Activated T-helper 2 cell treated with anti-CD3 and anti-CD28 coated beads, Interferon-gamma antibody, Interleukin-2, Interleukin-4, amounts not matched to agents 10 μg/mL and 5 μg/mL and 100 μg/mL, durations not matched to agents 14 hours and 24 hours and 36 hours (primary cell): Measurements from ENCODE around the gene AUTS2. TPM values are rescaled to one million over a fixed set of nuclear protein-coding genes. Genes with fewer than 3 reads are reported as not detected.

Source experiments
- DNase-seq: peaks from one replicate; pipeline ENCODE4 v3.0.0; 2021; ENCODE audit warnings: low spot score
- H3K27ac Mint-ChIP-seq: one replicate; pipeline ENCODE4 v1.8.0; 2021; ENCODE audit warnings: mixed read lengths
- H3K27me3 Mint-ChIP-seq: one replicate; pipeline ENCODE4 v1.8.0; 2021; ENCODE audit warnings: low read depth, mixed read lengths
- H3K36me3 Mint-ChIP-seq: one replicate; pipeline ENCODE4 v1.8.0; 2021; ENCODE audit warnings: low read depth, mixed read lengths
- H3K4me1 Mint-ChIP-seq: one replicate; pipeline ENCODE4 v1.8.0; 2021; ENCODE audit warnings: low read depth, mixed read lengths
- H3K4me3 Mint-ChIP-seq: one replicate; pipeline ENCODE4 v1.8.0; 2021; ENCODE audit warnings: low read depth, mild to moderate bottlenecking, moderate library complexity, mixed read lengths
- H3K9me3 Mint-ChIP-seq: one replicate; pipeline ENCODE4 v1.8.0; 2021; ENCODE audit warnings: mixed read lengths
- intact Hi-C: fragments of 100-400 bp; cut with micrococcal nuclease; formaldehyde crosslinking; loops from one replicate; pipeline ENCODE4 v1.15.1; 2023
- total RNA-seq: library from RNA; stranded (reverse); gene quantifications from 2 replicates; pipeline ENCODE4 v1.2.3, GENCODE V29; 2022

AUTS2 gene
- total RNA-seq, 1 donor from 2014 or later, result 1.1 TPM

- H3K4me1 Mint-ChIP-seq, result no peaks in the 10 kb centered on the region
- H3K4me3 Mint-ChIP-seq, result no peak overlapping the region
- H3K27ac Mint-ChIP-seq, result no peak overlapping the region
- DNase-seq, result no peak
- intact Hi-C loops, result no loop called here
- no peaks in the 10 kb centered on the region for H3K9me3 Mint-ChIP-seq
- peaks cover 2% of the 10 kb centered on the region for H3K27me3 Mint-ChIP-seq
- no peaks in the 10 kb centered on the region for H3K36me3 Mint-ChIP-seq
These were observed 458.1 kb downstream of the AUTS2 start for GRCh38 chr7:70056363-70056762.

DNA sequence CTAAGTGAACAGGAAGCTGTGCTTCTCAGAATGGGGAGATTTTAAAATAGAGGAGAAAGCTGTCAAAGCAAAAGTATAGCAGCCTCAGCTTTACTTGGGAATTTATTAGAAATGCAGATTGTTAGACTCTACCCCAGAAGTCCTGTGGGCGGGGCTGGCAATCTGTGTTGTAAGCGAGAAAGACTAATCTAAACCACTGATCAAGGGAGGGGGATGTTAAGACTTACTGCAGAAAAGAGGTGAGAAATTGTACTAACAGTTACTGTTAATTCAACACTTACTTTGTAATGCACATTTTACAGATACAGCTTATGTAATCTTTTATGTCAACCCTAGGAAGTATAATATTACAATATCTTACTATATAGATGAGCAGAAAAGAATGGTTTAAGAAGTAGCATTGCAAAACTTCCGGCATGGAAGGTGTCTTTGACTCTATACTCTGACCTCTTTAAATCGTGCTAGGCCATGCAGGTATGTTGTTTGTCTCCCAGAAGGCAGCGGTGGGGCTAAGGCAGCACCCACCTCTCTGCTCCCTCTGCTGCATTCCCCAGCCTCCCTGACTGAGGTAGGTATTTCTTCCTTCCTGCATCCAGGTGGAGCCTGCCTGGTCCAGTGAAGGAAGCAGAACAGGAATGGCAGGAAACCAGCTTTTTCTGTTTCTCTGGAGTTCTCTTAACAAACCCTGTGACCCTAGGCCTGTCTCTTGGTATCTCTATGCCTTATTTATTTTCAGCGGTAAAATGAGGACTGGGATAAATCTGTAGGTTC is 462.2 kb downstream of the AUTS2 start:
- Mint-ChIP-seq H3K4me1 (no peaks in the 10 kb centered on the region), H3K36me3 (no peaks in the 10 kb centered on the region), H3K9me3 (no peaks in the 10 kb centered on the region), H3K27me3 (no peaks in the 10 kb centered on the region), H3K4me3 (no peak overlapping the region), H3K27ac (no peak overlapping the region)
- intact Hi-C loops, result no loop called here
- no peak for DNase-seq

- no peak overlapping the region for H3K27ac Mint-ChIP-seq
- no peak overlapping the region for H3K4me3 Mint-ChIP-seq
- no peaks in the 10 kb centered on the region for H3K4me1 Mint-ChIP-seq
- H3K27me3 Mint-ChIP-seq, result no peaks in the 10 kb centered on the region
- no peaks in the 10 kb centered on the region for H3K9me3 Mint-ChIP-seq
- no peak for DNase-seq
- H3K36me3 Mint-ChIP-seq, result no peaks in the 10 kb centered on the region
- intact Hi-C loops, result no loop called here
These were observed 465.1 kb downstream of the AUTS2 start for GRCh38 chr7:70063371-70063770.

- intact Hi-C loops, result no loop called here
- Mint-ChIP-seq H3K36me3 (no peaks in the 10 kb centered on the region), H3K4me1 (no peaks in the 10 kb centered on the region), H3K9me3 (no peaks in the 10 kb centered on the region), H3K4me3 (no peak overlapping the region), H3K27me3 (no peaks in the 10 kb centered on the region), H3K27ac (no peak overlapping the region)
- DNase-seq, result no peak
These were observed 465.7 kb downstream of the AUTS2 start for GRCh38 chr7:70063927-70064326.

DNA sequence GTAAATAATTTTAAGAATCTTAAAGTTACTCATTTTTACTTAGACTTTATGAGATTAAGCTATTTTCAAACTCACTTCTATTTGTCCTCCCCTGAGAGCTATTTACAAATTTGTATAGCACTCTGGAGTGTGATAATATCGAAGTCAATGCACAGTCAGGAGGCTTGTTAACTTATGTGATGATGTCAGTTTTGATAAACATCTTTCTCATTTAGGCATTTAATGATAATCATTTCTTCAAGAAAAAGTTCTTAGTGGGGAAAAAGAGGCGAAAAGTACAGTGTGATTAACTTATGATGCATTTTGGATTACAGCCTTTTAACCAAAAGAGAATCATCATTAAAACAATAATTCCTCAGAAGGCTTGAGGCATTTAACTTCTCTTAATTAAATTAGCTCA is 468.6 kb downstream of the AUTS2 start:
- H3K27me3 Mint-ChIP-seq, result no peaks in the 10 kb centered on the region
- H3K4me1 Mint-ChIP-seq, result no peaks in the 10 kb centered on the region
- no peaks in the 10 kb centered on the region for H3K36me3 Mint-ChIP-seq
- H3K4me3 Mint-ChIP-seq, result no peak overlapping the region
- no peak for DNase-seq
- intact Hi-C loops, result no loop called here
- H3K9me3 Mint-ChIP-seq, result no peaks in the 10 kb centered on the region
- no peak overlapping the region for H3K27ac Mint-ChIP-seq

GRCh38 chr7:70068531-70068930 is 470.3 kb downstream of the AUTS2 start:
- no peak for DNase-seq
- Mint-ChIP-seq H3K9me3 (no peaks in the 10 kb centered on the region), H3K36me3 (no peaks in the 10 kb centered on the region), H3K27ac (no peak overlapping the region), H3K4me1 (no peaks in the 10 kb centered on the region), H3K27me3 (no peaks in the 10 kb centered on the region), H3K4me3 (no peak overlapping the region)
- intact Hi-C loops, result no loop called here

GRCh38 chr7:70069977-70070376 is 471.7 kb downstream of the AUTS2 start:
- H3K4me1 Mint-ChIP-seq, result no peaks in the 10 kb centered on the region
- intact Hi-C loops, result no loop called here
- H3K36me3 Mint-ChIP-seq, result no peaks in the 10 kb centered on the region
- no peak overlapping the region for H3K4me3 Mint-ChIP-seq
- no peaks in the 10 kb centered on the region for H3K9me3 Mint-ChIP-seq
- H3K27me3 Mint-ChIP-seq, result no peaks in the 10 kb centered on the region
- no peak overlapping the region for H3K27ac Mint-ChIP-seq
- no peak for DNase-seq

DNA sequence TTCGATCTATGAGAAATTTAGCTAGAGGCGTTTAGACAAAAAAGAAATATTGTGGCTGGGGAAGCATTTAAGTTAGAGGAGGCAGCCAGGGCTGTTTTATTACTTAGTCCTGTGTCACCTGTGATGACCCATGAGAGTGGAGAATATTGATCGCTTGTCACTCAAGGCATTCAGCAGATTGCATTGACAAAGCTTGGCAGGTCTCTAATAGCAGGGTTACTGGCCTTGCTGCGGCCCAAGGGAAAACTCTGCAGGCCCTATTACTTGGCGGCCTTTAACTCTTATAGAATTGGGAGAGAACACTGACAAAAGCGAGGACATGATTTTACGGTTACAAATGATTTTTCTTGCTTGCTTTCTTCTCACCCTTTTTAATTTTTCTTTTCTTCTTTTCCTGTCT is 473.5 kb downstream of the AUTS2 start:
- Mint-ChIP-seq H3K9me3 (no peaks in the 10 kb centered on the region), H3K36me3 (no peaks in the 10 kb centered on the region), H3K27me3 (no peaks in the 10 kb centered on the region), H3K4me1 (no peaks in the 10 kb centered on the region), H3K4me3 (no peak overlapping the region), H3K27ac (no peak overlapping the region)
- DNase-seq, result no peak
- intact Hi-C loops, result no loop called here

DNA sequence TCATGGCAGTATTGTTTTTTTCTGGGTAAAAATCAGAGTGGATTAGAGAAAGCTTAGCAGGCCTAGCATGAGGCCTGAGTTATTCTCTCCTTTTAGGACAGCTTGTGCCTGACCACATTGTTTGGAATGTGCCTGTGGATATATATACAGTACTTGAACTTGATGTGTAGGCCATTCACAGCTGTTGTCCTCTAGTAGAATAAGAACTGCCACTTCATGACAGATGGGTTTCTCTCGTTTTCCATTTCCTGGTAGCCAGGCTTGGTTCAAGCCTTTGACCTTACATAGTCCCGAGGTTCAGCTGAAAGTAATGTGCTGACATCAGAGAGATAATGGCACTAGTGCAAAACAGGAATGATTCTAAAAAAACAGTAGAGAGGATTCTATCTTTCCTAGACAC is 473.9 kb downstream of the AUTS2 start:
- intact Hi-C loops, result no loop called here
- H3K9me3 Mint-ChIP-seq, result no peaks in the 10 kb centered on the region
- H3K27ac Mint-ChIP-seq, result no peak overlapping the region
- no peaks in the 10 kb centered on the region for H3K36me3 Mint-ChIP-seq
- H3K27me3 Mint-ChIP-seq, result no peaks in the 10 kb centered on the region
- H3K4me1 Mint-ChIP-seq, result no peaks in the 10 kb centered on the region
- no peak for DNase-seq
- no peak overlapping the region for H3K4me3 Mint-ChIP-seq

DNA sequence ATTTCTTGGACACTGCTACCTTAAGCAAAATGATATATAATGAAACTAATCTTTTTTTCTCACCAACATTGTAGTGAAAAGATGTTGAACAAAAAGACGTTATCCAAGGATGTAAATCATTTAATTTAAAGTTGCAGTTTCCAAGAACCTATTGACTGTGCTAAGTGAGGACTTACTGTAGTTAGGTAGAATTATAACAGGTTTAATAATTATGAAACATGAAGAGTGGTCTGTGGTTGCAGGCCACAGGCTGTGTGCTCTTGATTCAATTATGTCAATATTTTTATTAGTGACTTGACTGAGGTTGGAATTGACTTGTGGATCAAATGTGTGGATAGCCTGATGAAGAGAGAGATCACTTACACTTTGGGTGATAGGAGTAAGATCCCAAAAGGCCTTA is 478.1 kb downstream of the AUTS2 start:
- DNase-seq, result no peak
- Mint-ChIP-seq H3K36me3 (no peaks in the 10 kb centered on the region), H3K27ac (no peak overlapping the region), H3K27me3 (no peaks in the 10 kb centered on the region), H3K9me3 (peaks cover 3% of the 10 kb centered on the region), H3K4me1 (no peaks in the 10 kb centered on the region), H3K4me3 (no peak overlapping the region)
- intact Hi-C loops, result no loop called here

GRCh38 chr7:70082099-70082611 is 483.9 kb downstream of the AUTS2 start:
- Mint-ChIP-seq H3K4me3 (no peak overlapping the region), H3K4me1 (no peaks in the 10 kb centered on the region), H3K9me3 (peaks cover 7% of the 10 kb centered on the region), H3K36me3 (no peaks in the 10 kb centered on the region), H3K27me3 (no peaks in the 10 kb centered on the region), H3K27ac (no peak overlapping the region)
- no peak for DNase-seq
- intact Hi-C loops, result no loop called here

DNA sequence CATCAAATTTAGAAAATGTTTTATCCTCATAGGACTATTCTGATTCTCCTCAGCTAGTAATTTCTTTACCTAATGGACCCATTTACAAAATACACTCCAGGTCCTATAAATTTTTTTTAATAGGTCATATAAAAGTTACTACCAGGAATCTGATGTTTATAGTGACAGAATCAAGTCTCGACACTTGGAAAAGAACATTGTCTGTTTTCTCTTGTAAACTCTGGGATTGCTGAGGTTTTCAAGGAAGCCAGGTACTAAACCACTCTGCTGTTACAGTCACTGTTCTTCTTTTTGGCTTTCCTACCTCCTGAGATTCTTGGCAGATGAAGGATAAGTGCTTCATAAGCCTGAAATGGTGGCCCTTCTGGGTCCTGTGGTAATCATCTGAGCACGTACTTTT is 493.1 kb downstream of the AUTS2 start:
- Mint-ChIP-seq H3K4me1 (no peaks in the 10 kb centered on the region), H3K9me3 (peaks cover 4% of the 10 kb centered on the region), H3K4me3 (no peak overlapping the region), H3K27ac (no peak overlapping the region), H3K27me3 (no peaks in the 10 kb centered on the region), H3K36me3 (no peaks in the 10 kb centered on the region)
- DNase-seq, result no peak
- intact Hi-C loops, result no loop called here

GRCh38 chr7:70092314-70093204 is 494.3 kb downstream of the AUTS2 start:
- Mint-ChIP-seq H3K36me3 (no peaks in the 10 kb centered on the region), H3K27me3 (no peaks in the 10 kb centered on the region), H3K9me3 (peaks cover 4% of the 10 kb centered on the region), H3K27ac (no peak overlapping the region), H3K4me3 (no peak overlapping the region), H3K4me1 (no peaks in the 10 kb centered on the region)
- DNase-seq, result no peak
- intact Hi-C loops, result no loop called here
